GM19099 (cell line): ENCODE measurements around the gene PICK1.

Source experiments
- POLR2A ChIP-seq: IDR thresholded peaks from 3 replicates; pipeline ENCODE4 v1.6.1; 2011; ENCODE audit warnings: low read depth; ENCODE audit not compliant: insufficient read length; ENCODE audit errors: extremely low read depth

The PICK1 gene

DNA sequence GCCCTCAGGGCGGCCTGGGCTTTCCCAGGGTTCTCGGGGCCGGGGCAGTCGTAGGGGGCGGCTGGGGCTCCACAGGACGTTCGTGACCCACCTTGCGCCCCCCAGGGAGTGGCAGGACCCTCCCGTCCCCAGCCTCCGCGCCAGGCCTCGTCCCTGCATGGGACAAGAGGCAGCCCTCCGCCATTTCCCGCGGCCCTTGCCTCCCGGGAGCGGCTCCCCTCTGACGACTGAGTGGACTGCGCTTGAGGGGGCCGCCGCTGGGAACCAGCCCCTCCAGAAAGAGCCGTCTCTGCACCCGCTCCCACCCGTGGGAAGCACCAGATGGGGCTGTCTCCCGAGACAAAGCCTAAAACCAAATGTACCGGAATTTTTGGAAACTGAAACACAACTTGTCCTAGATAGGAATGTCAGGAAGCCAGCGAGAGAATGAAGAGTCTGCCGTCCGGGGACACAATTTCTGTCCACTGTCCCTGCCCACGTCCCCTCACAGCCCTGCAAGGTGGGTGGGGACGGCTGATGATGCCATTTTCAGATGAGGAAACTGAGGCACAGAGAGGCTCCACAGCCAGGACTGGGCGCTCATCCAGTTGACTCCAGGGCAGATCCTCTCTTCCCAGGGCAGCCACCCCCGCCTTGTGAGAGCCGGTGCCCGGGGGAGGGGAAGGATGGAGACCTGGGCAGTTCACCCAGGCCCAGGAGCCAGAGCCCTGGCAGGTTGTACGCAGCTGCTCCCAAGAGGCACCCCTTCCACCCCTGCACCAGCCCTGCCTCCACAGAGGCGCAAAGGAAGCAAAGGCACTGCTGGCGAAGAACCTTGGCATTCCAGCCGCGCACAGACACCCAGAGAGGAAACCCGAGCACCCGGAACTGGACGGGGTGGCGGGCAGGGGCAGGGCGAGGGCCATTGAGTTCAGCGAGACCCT is 18.1 kb upstream of the PICK1 start:
- TF ChIP-seq POLR2A, result no peak

DNA sequence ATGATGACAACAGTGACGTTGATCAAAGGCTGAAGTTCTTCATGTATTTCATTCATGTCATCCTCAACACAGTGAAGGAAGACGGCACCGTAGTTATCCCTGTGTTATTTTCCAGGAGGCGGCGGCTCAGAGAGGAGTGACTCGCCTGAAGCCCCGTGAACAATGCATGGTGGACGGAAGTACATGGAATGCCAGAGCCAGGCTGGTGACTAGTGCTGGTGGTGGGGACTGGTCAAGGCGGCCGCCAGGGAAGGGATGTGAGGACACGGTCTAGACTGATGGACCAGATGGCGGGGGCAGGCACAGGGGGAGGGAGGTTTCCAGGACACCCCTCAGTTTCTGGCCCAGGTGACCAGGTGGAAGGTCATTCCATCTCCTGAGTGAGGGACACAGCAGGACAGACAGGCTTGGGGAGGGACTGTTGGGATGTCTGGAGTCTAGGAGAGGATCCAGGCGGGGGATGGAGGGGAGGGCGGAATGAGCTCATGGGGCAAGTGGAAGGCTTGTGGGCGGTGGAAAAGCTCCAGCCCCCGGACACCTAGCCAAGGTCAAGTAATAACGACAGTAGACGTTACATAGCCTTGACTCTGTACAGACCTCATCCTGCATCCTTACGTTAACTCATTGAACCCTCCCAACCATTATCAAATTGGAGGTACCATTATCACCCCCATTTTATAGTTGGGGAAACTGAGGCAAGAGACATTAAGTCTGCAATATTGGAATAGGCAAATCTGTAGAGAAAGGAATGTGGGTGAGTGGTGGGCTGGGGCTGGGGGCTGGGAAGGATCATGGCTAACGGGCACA is 16.0 kb upstream of the PICK1 start:
- no peak for TF ChIP-seq POLR2A

DNA sequence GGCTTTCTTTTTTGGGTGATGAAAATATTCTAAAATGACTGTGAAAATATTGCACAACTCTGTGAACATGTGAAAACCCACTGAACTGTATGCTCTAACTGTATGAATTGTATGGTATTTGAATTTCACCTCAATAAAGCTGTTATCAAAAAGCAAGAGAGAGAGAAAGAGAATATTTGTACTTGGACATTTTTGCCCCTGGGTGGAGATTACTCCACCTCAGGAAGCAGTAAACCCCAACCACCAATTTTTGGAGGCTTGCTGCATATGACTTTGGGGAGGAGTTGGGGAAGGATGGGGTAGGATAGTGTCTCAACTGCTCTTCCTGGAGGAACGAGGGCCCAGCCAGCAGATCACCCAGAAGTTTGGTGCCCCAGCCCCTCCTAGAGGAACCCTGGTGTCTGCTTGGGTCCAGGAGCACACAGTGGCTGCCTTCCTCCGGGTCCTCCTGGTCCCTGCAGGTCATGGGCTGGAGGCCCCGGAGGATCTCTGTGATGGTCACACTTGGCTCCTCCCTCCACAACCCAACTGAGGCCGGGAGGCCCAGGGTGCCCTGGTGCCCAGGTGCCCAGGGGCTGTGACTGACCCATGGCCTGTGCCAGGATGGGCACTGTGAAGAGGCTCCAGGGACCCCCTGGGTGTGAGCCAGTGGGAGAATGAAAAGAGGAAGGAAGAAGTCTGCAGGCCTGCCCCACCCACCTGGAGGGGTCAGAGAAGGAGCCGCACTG is 15.3 kb upstream of the PICK1 start:
- no peak for TF ChIP-seq POLR2A

DNA sequence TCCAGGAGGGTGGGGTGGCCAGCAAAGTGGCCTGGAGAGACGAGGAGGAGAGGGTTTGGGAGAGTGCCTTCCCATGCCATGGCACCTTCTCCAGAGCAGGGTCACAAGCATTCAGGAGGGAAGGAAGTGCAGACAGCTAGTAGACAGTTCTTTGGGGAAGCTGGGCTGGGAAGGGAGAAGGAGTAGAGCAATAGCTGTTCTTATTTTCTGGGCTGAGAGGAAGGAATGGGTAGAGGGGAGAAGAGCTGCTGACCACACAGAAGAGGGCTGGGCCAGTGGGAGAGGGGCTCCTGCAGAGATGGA is 14.8 kb upstream of the PICK1 start:
- no peak for TF ChIP-seq POLR2A

DNA sequence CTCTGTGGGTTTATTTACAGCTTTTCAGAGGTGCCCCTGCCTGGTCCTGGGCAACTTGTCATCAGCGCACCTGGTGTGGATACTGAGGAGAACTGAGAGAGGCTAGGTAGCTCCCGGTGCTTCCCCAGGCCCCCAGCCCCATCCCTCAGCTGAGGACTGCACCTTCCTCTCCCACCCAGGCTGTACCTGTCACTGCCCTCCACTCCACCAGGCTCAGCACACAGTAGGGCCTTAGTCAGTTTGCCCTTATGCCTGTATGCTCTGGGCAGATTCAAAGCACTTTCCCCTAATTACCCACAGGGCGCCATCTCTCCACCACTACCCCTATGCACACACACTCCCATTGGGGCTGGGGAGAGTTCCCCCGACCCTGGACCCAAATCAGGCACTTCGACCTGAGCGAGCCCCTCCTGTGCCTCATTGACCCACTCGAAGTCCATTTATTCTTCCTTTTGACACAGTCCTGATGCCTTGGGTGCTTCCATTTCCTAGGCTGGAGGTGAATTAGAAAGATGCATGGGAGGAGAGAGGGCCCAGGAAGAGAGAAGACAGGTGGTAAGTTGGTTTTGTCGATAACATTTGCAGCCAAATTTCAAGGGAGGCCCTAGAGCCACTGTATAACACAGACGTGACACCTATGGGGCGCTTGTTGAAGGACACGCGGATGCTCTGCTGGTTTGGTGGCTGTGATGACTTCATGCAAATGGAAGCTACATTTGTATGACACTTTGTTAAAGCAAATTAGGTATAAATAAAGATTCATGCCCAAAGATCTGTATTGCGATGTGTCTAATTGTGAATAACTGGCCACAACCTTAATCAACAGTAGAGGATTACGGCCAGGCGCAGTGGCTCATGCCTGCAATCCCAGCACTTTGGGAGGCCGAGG is 13.8 kb upstream of the PICK1 start:
- TF ChIP-seq POLR2A, result no peak

DNA sequence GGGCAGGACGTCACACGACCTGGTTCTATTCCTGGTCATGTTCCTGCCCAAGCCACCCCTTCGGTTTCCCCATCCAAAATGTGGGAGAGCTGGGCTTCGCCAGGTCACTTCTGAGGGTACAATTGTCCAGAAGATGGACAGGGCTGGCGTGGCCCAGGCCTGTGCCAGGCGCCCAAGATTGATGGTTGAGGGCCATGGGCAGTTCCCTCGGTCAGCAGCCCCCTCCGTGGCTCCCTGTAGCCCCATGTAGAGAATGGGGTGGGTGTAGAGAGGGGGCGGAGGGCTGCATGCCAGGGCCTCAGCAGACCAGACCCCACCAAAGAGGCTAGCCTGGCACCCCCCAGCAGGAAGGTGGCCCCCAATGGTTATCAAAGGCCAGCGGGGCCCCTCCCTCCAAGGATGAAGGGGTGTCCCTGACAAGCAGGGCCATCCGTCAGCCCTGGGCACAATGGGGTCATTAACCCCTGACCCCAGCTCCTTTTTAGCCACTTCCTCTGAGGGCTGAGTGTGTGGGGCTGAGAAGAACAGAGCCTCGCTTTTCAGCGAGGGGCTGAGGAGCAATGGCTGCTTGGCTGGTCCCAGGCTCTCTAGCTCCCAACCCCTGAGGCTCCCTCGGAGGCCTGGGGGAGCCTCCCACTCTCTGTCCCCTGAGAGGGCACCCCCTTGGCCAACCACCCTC is 11.0 kb upstream of the PICK1 start:
- no peak for TF ChIP-seq POLR2A

DNA sequence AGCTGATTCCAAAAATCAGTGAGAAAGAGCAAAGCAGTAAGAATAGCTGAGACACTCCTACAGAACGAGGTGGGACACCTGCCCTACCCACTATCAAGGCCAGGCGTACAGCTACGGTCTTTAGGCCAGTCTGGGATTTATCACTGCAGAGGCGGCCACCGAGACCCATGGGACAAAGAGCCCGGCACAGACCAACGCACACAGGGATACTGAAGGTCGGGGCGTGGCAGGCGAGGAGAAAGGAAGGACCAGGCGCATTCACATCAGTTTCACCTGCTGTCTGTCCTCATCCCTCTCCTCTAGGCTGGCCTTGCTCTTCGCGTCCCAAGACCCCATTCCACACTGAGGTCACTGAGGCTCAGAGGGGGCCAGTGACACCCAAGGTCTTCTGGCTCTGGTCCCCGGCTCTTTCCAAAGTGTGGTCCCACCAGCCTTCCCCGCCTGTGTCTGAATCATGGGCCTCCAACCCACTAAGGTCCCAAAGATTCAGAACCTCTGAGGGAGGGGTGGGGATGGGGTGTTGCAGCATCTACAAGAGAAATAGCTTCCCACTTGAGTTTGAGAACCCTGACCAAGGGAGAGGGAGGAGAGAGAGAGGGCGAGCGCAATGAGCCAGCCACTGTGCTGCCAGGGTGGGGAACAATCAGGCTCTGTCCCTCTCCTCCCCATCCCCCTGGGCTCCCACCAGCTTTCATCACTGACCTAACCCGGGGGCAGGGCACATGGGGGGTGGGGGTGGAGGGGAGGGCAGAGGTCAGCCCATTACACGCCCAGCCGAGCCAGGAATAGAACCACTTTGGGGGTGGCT is 7.2 kb upstream of the PICK1 start:
- TF ChIP-seq POLR2A, result no peak

DNA sequence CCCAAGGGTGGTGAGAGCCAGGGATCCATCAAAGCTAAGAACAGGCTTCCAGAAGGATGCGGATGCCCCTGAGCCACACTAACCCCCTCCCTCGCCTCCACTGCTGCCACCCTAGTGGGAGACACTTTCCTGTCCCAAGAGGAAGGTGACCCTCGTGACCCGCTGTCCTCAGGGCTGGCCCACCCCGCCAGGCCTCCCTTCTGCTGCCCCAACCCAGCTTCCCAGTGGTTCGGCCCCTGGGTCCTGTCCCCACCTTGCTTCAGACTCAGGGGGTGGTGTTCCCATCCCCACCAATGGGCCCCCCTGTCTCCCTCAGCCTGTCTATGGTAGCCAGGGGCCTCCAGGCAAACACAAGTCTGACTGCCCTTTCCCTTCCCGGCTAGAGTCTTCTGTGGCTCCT is 6.5 kb upstream of the PICK1 start:
- no peak for TF ChIP-seq POLR2A

DNA sequence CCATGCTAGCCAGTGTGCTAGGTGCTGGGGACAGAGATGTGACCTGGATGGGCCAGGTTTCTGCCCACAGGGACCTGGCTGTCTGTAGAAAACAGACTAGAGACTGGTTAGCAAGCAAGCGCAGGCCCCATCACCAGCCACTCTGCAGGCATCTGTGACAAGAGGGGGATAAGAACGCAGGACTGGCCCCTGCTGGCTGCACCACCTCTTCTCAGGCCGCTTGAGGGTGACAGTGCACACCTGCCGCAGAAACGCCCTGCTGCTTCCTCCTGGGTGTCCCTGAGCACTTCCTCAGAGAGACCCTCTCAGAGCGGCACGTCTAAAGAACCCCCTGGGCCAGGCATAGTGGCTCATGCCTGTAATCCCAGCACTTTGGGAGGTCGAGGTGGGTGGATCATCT is 5.9 kb upstream of the PICK1 start:
- no peak for TF ChIP-seq POLR2A

DNA sequence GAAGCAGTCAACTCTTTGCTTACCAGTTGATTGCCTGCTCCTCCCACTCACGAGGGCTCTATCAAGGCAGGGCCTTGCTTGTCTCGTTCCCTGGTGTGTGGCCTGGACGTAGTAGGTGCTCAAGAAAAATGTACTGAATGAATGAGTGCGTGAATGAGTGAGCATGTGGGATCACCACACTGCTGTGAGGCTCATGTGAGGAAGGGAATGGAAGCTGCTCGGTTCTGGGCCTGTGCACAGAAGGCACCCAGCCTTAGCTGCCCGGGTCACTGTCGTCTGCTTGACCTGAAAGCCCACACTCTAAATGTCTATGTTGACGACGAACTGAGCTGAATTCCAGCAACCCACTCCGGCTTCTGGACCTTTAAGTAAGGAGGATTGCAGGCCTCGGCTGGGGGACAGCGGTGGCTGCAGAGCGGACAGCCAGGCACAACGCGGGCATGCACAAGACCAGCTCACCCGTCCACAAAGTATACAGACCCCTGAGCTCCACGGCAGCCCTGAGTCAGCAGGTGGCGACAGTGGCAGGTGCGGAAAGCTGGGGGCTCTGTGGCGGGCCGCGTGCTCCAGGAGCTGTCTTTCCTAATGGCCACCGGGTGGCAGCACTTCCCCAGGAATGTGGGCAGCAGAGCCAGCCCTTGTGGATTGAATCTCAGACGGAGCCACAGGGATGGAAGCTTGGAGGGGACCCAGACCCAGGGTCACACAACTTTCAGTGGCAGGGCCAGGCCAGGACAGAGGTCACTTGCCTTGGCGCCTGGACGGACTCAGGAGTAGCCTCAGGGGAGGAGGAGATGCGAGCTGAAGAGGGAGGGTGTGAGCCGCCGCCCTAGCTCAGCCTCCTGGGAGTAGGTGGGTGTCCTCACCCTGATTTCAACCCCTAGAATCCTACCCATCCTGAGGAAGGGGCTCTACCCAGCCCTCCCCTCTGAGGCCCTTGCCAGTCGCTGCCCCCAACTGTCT is 5.0 kb upstream of the PICK1 start:
- no peak for TF ChIP-seq POLR2A

DNA sequence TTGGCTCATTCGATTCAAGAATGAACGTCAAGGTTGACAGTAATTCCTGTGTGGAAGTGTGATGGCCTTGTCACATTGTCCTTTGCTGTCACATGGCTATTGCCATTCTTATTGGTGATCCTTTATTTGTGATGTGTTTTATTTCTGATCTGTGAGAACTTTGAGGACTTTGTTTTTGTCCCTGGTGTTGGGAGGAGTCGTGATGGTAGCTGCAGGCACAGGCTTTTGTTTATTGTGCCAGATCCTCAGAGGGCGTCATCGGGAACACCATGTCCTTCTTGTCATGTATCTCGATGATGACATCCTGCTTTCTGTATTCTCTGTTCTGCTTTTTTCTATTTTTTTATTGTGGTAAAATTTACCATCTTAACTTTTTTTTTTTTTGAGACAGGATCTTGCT is 5.6 kb downstream of the PICK1 start:
- TF ChIP-seq POLR2A, result no peak

DNA sequence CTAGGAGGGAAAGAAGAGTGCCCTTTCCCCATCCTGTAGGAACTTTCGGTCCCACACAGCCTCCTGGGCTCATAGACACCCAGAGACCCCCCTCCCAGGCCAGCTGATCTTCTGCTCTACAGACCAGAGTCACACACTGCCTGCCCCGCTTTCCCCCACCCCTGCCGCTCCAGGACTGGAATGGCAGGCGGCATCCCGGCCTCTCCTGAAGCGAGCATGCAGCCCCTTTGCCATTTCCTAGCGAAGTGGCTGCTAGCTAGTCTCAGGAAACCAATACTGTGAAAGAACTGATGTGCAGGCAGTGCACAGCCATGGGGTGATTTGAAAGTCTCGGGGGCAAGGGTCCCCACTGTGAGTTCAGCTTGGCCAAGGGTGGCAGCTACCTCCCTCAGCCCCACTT is 8.3 kb downstream of the PICK1 start:
- TF ChIP-seq POLR2A, result no peak
